Spinal cord (tissue), 10 donors: ENCODE results near the gene USP13. TPM values are rescaled to one million over a fixed set of nuclear protein-coding genes. Genes with fewer than 3 reads are reported as not detected.

Source experiments
- DNase-seq, 6 donors: peaks; one replicate each; pipeline versions ENCODE4 v3.0.0 to v3.0.0-alpha.2; 2013 to 2015; ENCODE audit warnings: low spot score in 6 of 6, low read depth in 4 of 6
- H3K27ac ChIP-seq: one replicate; pipeline ENCODE4 v1.5.1; 2013; ENCODE audit warnings: low read depth, low read length, control low read depth
- H3K27me3 ChIP-seq: one replicate; pipeline ENCODE4 v1.6.1; 2013; ENCODE audit warnings: low read length; ENCODE audit not compliant: control insufficient read depth, insufficient read depth
- H3K36me3 ChIP-seq: one replicate; pipeline ENCODE4 v1.6.1; 2013; ENCODE audit warnings: low read length; ENCODE audit not compliant: control insufficient read depth, insufficient read depth
- H3K4me1 ChIP-seq: one replicate; pipeline ENCODE4 v1.6.1; 2013; ENCODE audit warnings: low read length; ENCODE audit not compliant: control insufficient read depth, insufficient read depth
- H3K4me3 ChIP-seq: one replicate; pipeline ENCODE4 v1.5.1; 2013; ENCODE audit warnings: low read depth, low read length, control low read depth
- H3K9me3 ChIP-seq: one replicate; pipeline ENCODE4 v1.6.1; 2013; ENCODE audit warnings: low read length; ENCODE audit not compliant: control insufficient read depth, insufficient read depth
- WGBS: methylation state at CpG from one replicate; pipeline ENCODE4 v1.1.5; 2013; ENCODE audit warnings: missing lambda C conversion rate; ENCODE audit not compliant: insufficient coverage; 5-methylcytosine and 5-hydroxymethylcytosine counted together
- polyA plus RNA-seq, 2 donors: library from polyadenylated mRNA; unstranded; fragments of 120-200 nt; gene quantifications; one replicate each; pipeline ENCODE4 v1.2.1, GENCODE V29; 2013; ENCODE audit not compliant: insufficient read length in 2 of 2
- total RNA-seq, 2 donors: library from RNA; depleted of rRNA in 1 of 2; stranded (reverse); fragments of 120-200 nt in 1 of 2; fragments of >200 nt in 1 of 2; gene quantifications; one replicate each; pipeline versions ENCODE4 v1.2.3 to v1.2.4, GENCODE V29; 2013 to 2014
- donor health status: healthy.

USP13 gene
- total and polyA plus RNA-seq, 4 donors, result 10.4 to 14.4 (median 13.7) TPM

DNA sequence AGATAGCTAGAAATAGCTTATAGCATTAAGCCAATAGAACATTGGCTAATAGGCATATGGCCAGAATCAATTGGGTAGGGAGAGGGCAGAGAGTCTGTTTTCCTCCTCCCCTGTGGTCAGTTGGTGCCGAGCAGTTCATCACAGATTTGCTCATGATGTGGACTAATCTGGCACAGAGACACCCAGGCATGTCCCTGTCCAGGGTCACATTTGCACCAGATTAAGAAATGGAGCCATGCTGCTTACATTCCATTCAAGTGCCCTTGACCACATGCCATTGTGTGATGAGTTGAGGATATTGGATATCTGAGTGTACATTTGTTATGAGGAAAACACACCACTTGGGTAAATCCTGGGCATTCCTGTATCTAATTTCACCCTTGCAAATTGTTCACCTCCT lies 53.4 kb downstream of the USP13 start:
- no peak overlapping the region for H3K27ac ChIP-seq

GRCh38 chr3:179710079-179710478 lies 57.2 kb downstream of the USP13 start:
- H3K36me3 ChIP-seq, result peaks cover 13% of the 10 kb centered on the region
- WGBS, result 66% methylated on average over 5 of the region's 5 CpGs
- no peaks in the 10 kb centered on the region for H3K9me3 ChIP-seq
- no peaks in the 10 kb centered on the region for H3K27me3 ChIP-seq
- no peak overlapping the region for H3K4me3 ChIP-seq
- DNase-seq, result no peak
- no peaks in the 10 kb centered on the region for H3K4me1 ChIP-seq
- no peak overlapping the region for H3K27ac ChIP-seq

More for the DNA sequence above, 53.4 kb downstream of the USP13 start:
- no peak overlapping the region for H3K4me3 ChIP-seq
- no peaks in the 10 kb centered on the region for H3K27me3 ChIP-seq
- peaks cover 13% of the 10 kb centered on the region for H3K36me3 ChIP-seq
- DNase-seq, result no peak
- WGBS, result no CpG with 5 or more reads among the region's 1 CpG
- H3K4me1 ChIP-seq, result no peaks in the 10 kb centered on the region
- no peaks in the 10 kb centered on the region for H3K9me3 ChIP-seq

- DNase-seq, result no peak
- peak overlapping the region; percentile 33 for H3K27ac ChIP-seq
- no peaks in the 10 kb centered on the region for H3K9me3 ChIP-seq
- H3K4me1 ChIP-seq, result no peaks in the 10 kb centered on the region
- H3K36me3 ChIP-seq, result peaks cover 5% of the 10 kb centered on the region
- no peaks in the 10 kb centered on the region for H3K27me3 ChIP-seq
- WGBS, result 100% methylated on average over 1 of the region's 6 CpGs
- no peak overlapping the region for H3K4me3 ChIP-seq
These were observed 60.8 kb downstream of the USP13 start for GRCh38 chr3:179713643-179714090.

DNA sequence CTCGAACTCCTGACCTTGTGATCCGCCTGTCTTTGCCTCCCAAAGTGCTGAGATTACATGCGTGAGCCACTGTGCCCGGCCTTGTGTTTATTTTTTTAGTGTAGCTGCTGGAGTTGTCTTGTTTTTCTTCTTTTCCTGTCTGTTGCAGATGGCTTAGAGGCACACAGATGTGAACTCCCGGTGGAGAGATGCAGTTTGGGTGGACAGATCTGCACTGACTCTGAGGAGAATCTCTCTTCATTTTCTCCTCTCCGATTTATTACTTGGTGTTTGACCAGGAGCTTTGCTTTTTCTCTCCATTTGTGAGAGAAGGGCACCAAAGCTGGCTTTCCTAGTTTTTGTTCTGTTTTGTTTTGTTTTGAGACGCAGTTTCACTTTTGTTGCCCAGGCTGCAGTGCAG lies 62.7 kb downstream of the USP13 start:
- no peaks in the 10 kb centered on the region for H3K9me3 ChIP-seq
- DNase-seq, result no peak
- no peak overlapping the region for H3K27ac ChIP-seq
- 80% methylated on average over 5 of the region's 7 CpGs for WGBS
- no peak overlapping the region for H3K4me3 ChIP-seq
- no peaks in the 10 kb centered on the region for H3K4me1 ChIP-seq
- no peaks in the 10 kb centered on the region for H3K27me3 ChIP-seq
- H3K36me3 ChIP-seq, result peaks cover 4% of the 10 kb centered on the region

- Histone ChIP-seq H3K4me1 (no peaks in the 10 kb centered on the region), H3K9me3 (no peaks in the 10 kb centered on the region), H3K4me3 (no peak overlapping the region), H3K36me3 (peaks cover 5% of the 10 kb centered on the region), H3K27me3 (no peaks in the 10 kb centered on the region), H3K27ac (no peak overlapping the region)
- WGBS, result no CpG with 5 or more reads among the region's 4 CpGs
- no peak for DNase-seq
These were observed 63.4 kb downstream of the USP13 start for GRCh38 chr3:179716226-179716625.

DNA sequence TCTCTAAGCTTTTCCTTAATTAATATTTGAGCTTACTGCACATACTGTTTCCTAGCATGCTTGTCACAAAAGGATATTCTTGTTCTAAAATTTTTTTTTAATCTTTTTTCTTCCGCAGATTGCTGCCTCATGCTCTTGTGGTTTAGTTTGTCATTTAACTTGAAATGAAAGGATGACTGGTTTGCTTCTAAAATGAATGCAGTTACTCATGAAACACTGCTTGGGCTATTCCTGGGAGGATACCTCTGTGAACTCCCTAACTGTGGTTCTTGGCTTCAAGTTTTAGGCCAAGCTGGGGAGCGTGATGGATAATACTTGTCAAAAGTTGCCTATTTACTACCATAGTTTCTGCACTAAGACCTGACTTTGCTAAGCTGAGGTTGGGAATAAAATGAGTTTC lies 64.0 kb downstream of the USP13 start:
- Histone ChIP-seq H3K36me3 (peaks cover 10% of the 10 kb centered on the region), H3K27ac (no peak overlapping the region), H3K4me3 (no peak overlapping the region), H3K27me3 (no peaks in the 10 kb centered on the region), H3K9me3 (no peaks in the 10 kb centered on the region), H3K4me1 (no peaks in the 10 kb centered on the region)
- no peak for DNase-seq
- WGBS, result no CpG with 5 or more reads among the region's 2 CpGs

DNA sequence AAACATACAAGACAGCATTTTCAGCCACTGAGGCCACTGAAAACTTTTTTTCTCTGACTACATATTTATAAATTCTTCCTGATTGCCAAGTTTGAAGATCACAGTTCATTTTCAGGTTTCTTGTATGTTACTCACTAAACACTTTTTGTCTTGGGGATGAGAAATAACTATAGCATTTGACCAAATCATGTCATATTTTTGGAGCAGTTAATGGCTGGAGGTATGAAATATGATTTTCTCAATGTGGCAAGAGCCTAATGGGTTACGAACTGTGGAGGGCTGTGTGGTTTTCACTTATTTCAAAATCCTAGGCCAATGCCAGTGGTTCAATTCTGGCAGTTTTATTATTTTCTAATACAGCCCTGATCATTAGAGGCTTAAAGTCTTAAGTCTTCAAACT lies 64.4 kb downstream of the USP13 start:
- no peak for DNase-seq
- Histone ChIP-seq H3K4me1 (no peaks in the 10 kb centered on the region), H3K9me3 (no peaks in the 10 kb centered on the region), H3K27ac (no peak overlapping the region), H3K36me3 (peaks cover 10% of the 10 kb centered on the region), H3K4me3 (no peak overlapping the region), H3K27me3 (no peaks in the 10 kb centered on the region)
- WGBS, result no CpG with 5 or more reads among the region's 1 CpG

- WGBS, result 85% methylated on average over 6 of the region's 10 CpGs
- no peaks in the 10 kb centered on the region for H3K27me3 ChIP-seq
These were observed 66.4 kb downstream of the USP13 start for GRCh38 chr3:179719048-179719734.

DNA sequence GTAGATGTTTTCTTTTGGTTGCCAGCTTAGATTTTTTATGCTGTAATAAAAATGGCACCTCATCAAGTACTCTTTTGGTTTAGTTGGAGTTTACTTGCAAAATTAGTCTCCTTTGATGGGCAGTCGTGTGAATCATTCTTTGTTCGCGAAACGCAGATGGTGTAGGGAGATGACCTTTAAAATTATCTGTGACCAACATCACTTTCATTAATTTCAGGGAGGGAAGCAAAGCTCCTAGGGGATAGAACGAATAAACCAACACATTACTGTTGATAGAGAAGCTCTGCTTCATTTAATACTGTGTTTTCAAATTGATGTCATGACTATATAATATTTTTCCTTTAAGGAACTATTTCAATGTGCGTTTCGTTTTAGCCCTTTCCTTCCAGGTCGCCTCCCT lies 67.4 kb downstream of the USP13 start:
- Histone ChIP-seq H3K27me3 (no peaks in the 10 kb centered on the region), H3K27ac (no peak overlapping the region), H3K36me3 (peaks cover 10% of the 10 kb centered on the region), H3K4me1 (no peaks in the 10 kb centered on the region), H3K9me3 (no peaks in the 10 kb centered on the region), H3K4me3 (no peak overlapping the region)
- DNase-seq, result peak in 1 of 6 donors; percentile 17
- no CpG with 5 or more reads among the region's 8 CpGs for WGBS

More at GRCh38 chr3:179719048-179719734, 66.4 kb downstream of the USP13 start:
- Histone ChIP-seq H3K4me3 (no peak overlapping the region), H3K36me3 (peaks cover 10% of the 10 kb centered on the region), H3K9me3 (no peaks in the 10 kb centered on the region), H3K27ac (no peak overlapping the region), H3K4me1 (no peaks in the 10 kb centered on the region)
- no peak for DNase-seq

- no peak overlapping the region for H3K4me3 ChIP-seq
- H3K4me1 ChIP-seq, result no peaks in the 10 kb centered on the region
- no peak overlapping the region for H3K27ac ChIP-seq
- H3K36me3 ChIP-seq, result peaks cover 9% of the 10 kb centered on the region
- H3K27me3 ChIP-seq, result no peaks in the 10 kb centered on the region
- no peaks in the 10 kb centered on the region for H3K9me3 ChIP-seq
- no peak for DNase-seq
These were observed 70.8 kb downstream of the USP13 start for GRCh38 chr3:179723617-179724016.
